ENCODE measurements around the gene AK8. TPM values are rescaled to one million over a fixed set of nuclear protein-coding genes. Genes with fewer than 3 reads are reported as not detected.

AK8 gene
- total and polyA plus RNA-seq, 9 of the 15 experiments (the other 6 are each of a cell fraction or from before 2014, with no cell fraction given) = 0.06 to 0.37 TPM; not detected in 7

- TF ChIP-seq, protein P1, sequence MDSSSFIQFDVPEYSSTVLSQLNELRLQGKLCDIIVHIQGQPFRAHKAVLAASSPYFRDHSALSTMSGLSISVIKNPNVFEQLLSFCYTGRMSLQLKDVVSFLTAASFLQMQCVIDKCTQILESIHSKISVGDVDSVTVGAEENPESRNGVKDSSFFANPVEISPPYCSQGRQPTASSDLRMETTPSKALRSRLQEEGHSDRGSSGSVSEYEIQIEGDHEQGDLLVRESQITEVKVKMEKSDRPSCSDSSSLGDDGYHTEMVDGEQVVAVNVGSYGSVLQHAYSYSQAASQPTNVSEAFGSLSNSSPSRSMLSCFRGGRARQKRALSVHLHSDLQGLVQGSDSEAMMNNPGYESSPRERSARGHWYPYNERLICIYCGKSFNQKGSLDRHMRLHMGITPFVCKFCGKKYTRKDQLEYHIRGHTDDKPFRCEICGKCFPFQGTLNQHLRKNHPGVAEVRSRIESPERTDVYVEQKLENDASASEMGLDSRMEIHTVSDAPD (CRISPR knock-in tag; IDR thresholded peaks at IDR 0.05) = no peak
- TF ChIP-seq HDAC8 (tag; IDR thresholded peaks at IDR 0.05) (no peak), MAX (CRISPR knock-in tag; IDR thresholded peaks at IDR 0.05) (no peak), PPARD (CRISPR knock-in tag; IDR thresholded peaks at IDR 0.05) (no peak), RBM25 (IDR thresholded peaks at IDR 0.05; ENCODE audit: low read depth, low read length, severe bottlenecking) (no peak), THRAP3 (IDR thresholded peaks at IDR 0.05; ENCODE audit: borderline replicate concordance) (no peak), ZNF24 (IDR thresholded peaks at IDR 0.05) (no peak), ZC3H11A (IDR thresholded peaks at IDR 0.05; ENCODE audit: low read depth, low read length) (no peak), NUFIP1 (IDR thresholded peaks at IDR 0.05; ENCODE audit: partially characterized antibody) (no peak), TRIM28 (IDR thresholded peaks at IDR 0.05) (no peak), IRF2 (CRISPR knock-in tag; IDR thresholded peaks at IDR 0.05) (no peak), ZNF174 (CRISPR knock-in tag; IDR thresholded peaks at IDR 0.05) (no peak)
- TF ChIP-seq, protein P2, sequence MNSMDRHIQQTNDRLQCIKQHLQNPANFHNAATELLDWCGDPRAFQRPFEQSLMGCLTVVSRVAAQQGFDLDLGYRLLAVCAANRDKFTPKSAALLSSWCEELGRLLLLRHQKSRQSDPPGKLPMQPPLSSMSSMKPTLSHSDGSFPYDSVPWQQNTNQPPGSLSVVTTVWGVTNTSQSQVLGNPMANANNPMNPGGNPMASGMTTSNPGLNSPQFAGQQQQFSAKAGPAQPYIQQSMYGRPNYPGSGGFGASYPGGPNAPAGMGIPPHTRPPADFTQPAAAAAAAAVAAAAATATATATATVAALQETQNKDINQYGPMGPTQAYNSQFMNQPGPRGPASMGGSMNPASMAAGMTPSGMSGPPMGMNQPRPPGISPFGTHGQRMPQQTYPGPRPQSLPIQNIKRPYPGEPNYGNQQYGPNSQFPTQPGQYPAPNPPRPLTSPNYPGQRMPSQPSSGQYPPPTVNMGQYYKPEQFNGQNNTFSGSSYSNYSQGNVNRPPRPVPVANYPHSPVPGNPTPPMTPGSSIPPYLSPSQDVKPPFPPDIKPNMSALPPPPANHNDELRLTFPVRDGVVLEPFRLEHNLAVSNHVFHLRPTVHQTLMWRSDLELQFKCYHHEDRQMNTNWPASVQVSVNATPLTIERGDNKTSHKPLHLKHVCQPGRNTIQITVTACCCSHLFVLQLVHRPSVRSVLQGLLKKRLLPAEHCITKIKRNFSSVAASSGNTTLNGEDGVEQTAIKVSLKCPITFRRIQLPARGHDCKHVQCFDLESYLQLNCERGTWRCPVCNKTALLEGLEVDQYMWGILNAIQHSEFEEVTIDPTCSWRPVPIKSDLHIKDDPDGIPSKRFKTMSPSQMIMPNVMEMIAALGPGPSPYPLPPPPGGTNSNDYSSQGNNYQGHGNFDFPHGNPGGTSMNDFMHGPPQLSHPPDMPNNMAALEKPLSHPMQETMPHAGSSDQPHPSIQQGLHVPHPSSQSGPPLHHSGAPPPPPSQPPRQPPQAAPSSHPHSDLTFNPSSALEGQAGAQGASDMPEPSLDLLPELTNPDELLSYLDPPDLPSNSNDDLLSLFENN (IDR thresholded peaks at IDR 0.05; ENCODE audit: low read depth in 2 of 2, low read length in 2 of 2) = no peak
These were observed 155.5 kb downstream of the AK8 start (continued) for GRCh38 chr9:132722564-132723065.

All from K562 (cell line).